Measurements from ENCODE around the gene EBI3. TPM values are rescaled to one million over a fixed set of nuclear protein-coding genes. Genes with fewer than 3 reads are reported as not detected.

Gene EBI3
- total RNA-seq, 3 donors from 2014 or later = 1.1 to 5.4 (median 3.6) TPM

GRCh38 chr19:4266253-4267000, 37.1 kb downstream of the EBI3 start:
- intact Hi-C loops (cut with DNase I, micrococcal nuclease) = loop anchor here (5.0 to 10.0 kb wide), 2 partner anchors 86 to 88 kb away; no protein-coding TSS in a partner anchor

GRCh38 chr19:4267101-4267900, 38.0 kb downstream of the EBI3 start:
- intact Hi-C loops (cut with DNase I, micrococcal nuclease) = loop anchor here (5.0 to 10.0 kb wide), 2 partner anchors 85 to 88 kb away; no protein-coding TSS in a partner anchor
- Histone ChIP-seq H3K4me3 (no peak overlapping the region), H3K36me3 (ENCODE audit: low read depth) (peaks cover under 1% of the 10 kb centered on the region), H3K9me3 (no peaks in the 10 kb centered on the region), H3K4me1 (ENCODE audit: low read depth) (peaks cover 14% of the 10 kb centered on the region)
- ATAC-seq = peak; percentile 70
- peak; percentile 76 for TF ChIP-seq CTCF (IDR thresholded peaks at IDR 0.05)
- peak; percentile 72 to 79 (median 74) for DNase-seq

More at GRCh38 chr19:4266253-4267000, 37.1 kb downstream of the EBI3 start:
- H3K9me3 ChIP-seq = no peaks in the 10 kb centered on the region
- ATAC-seq (no peak), DNase-seq (no peak)
- peaks cover 14% of the 10 kb centered on the region for H3K4me1 ChIP-seq (ENCODE audit: low read depth)
- no peak for TF ChIP-seq CTCF (IDR thresholded peaks at IDR 0.05)
- H3K4me3 ChIP-seq = no peak overlapping the region
- peaks cover 8% of the 10 kb centered on the region for H3K36me3 ChIP-seq (ENCODE audit: low read depth)

GRCh38 chr19:4267901-4268815, 38.8 kb downstream of the EBI3 start:
- H3K36me3 ChIP-seq (ENCODE audit: low read depth) = no peaks in the 10 kb centered on the region
- H3K4me1 ChIP-seq (ENCODE audit: low read depth) = peaks cover 14% of the 10 kb centered on the region
- H3K4me3 ChIP-seq = no peak overlapping the region
- TF ChIP-seq CTCF (IDR thresholded peaks at IDR 0.05) = no peak
- ATAC-seq (peak; percentile 84), DNase-seq (peak; percentile 55 to 79 (median 72))
- intact Hi-C loops (cut with DNase I, micrococcal nuclease) = loop anchor here (5.0 to 10.0 kb wide), 2 partner anchors 84 to 87 kb away; no protein-coding TSS in a partner anchor
- H3K9me3 ChIP-seq = no peaks in the 10 kb centered on the region

GRCh38 chr19:4268816-4269430, 39.6 kb downstream of the EBI3 start:
- no peaks in the 10 kb centered on the region for H3K9me3 ChIP-seq
- H3K4me1 ChIP-seq (ENCODE audit: low read depth) = peaks cover 14% of the 10 kb centered on the region
- ATAC-seq (peak; percentile 45), DNase-seq (peak in 1 of 3 donors; percentile 36)
- H3K4me3 ChIP-seq = no peak overlapping the region
- no peak for TF ChIP-seq CTCF (IDR thresholded peaks at IDR 0.05)
- no peaks in the 10 kb centered on the region for H3K36me3 ChIP-seq (ENCODE audit: low read depth)
- intact Hi-C loops (cut with DNase I, micrococcal nuclease) = loop anchor here (5.0 to 10.0 kb wide), 2 partner anchors 83 to 86 kb away; no protein-coding TSS in a partner anchor

All from mucosa of descending colon (tissue), 3 donors.